ENCODE measurements around the gene CAPRIN2.

CAPRIN2 gene

GRCh38 chr12:30754750-30755394, at the start of gene CAPRIN2:
Gene CAPRIN2 (minus strand): TSS chr12:30754951. CDS start chr12:30753520, 1,431 bp downstream.
- peak; percentile 95 for DNase-seq (ENCODE audit: low read depth)

- DNase-seq (ENCODE audit: low read depth) = no peak
Measured at GRCh38 chr12:30797689-30798088, 42.9 kb upstream of the CAPRIN2 start.

- DNase-seq (ENCODE audit: low read depth) = no peak
Measured at GRCh38 chr12:30796891-30797371, 42.2 kb upstream of the CAPRIN2 start.

GRCh38 chr12:30796313-30796780, 41.6 kb upstream of the CAPRIN2 start:
- no peak for DNase-seq (ENCODE audit: low read depth)

GRCh38 chr12:30795410-30796312, 40.9 kb upstream of the CAPRIN2 start:
- DNase-seq (ENCODE audit: low read depth) = peak; percentile 79

GRCh38 chr12:30794591-30795409, 40.0 kb upstream of the CAPRIN2 start:
- peak; percentile 24 for DNase-seq (ENCODE audit: low read depth)

- DNase-seq (ENCODE audit: low read depth) = no peak
Measured at GRCh38 chr12:30794020-30794419, 39.3 kb upstream of the CAPRIN2 start.

- no peak for DNase-seq (ENCODE audit: low read depth)
Measured at GRCh38 chr12:30792648-30793499, 38.1 kb upstream of the CAPRIN2 start.

GRCh38 chr12:30792085-30792484, 37.3 kb upstream of the CAPRIN2 start:
- no peak for DNase-seq (ENCODE audit: low read depth)

- no peak for DNase-seq (ENCODE audit: low read depth)
Measured at GRCh38 chr12:30788754-30789153, 34.0 kb upstream of the CAPRIN2 start.

- no peak for DNase-seq (ENCODE audit: low read depth)
Measured at GRCh38 chr12:30785630-30786029, 30.9 kb upstream of the CAPRIN2 start.

- DNase-seq (ENCODE audit: low read depth) = no peak
Measured at GRCh38 chr12:30784508-30784907, 29.8 kb upstream of the CAPRIN2 start.

GRCh38 chr12:30783946-30784345, 29.2 kb upstream of the CAPRIN2 start:
- DNase-seq (ENCODE audit: low read depth) = no peak

GRCh38 chr12:30782316-30783173, 27.8 kb upstream of the CAPRIN2 start:
- no peak for DNase-seq (ENCODE audit: low read depth)

GRCh38 chr12:30779578-30779977, 24.8 kb upstream of the CAPRIN2 start:
- no peak for DNase-seq (ENCODE audit: low read depth)

- no peak for DNase-seq (ENCODE audit: low read depth)
Measured at GRCh38 chr12:30779178-30779577, 24.4 kb upstream of the CAPRIN2 start.

GRCh38 chr12:30774599-30774998, 19.8 kb upstream of the CAPRIN2 start:
- DNase-seq (ENCODE audit: low read depth) = no peak

- DNase-seq (ENCODE audit: low read depth) = no peak
Measured at GRCh38 chr12:30769802-30770201, 15.1 kb upstream of the CAPRIN2 start.

GRCh38 chr12:30764251-30764650, 9.5 kb upstream of the CAPRIN2 start:
- DNase-seq (ENCODE audit: low read depth) = no peak

GRCh38 chr12:30763053-30763452, 8.3 kb upstream of the CAPRIN2 start:
- no peak for DNase-seq (ENCODE audit: low read depth)

All from activated T-cell treated with anti-CD3 and anti-CD28 coated beads for 48 hours (primary cell).